IMR-90 (cell line): ENCODE results near the gene OSBPL2. TPM values are rescaled to one million over a fixed set of nuclear protein-coding genes. Genes with fewer than 3 reads are reported as not detected.

Source experiments
- ATAC-seq: fragments of 200-7000 bp; cut with Tn5 transposase; 2 replicates; pipeline ENCODE4 v1.9.1; 2020; ENCODE audit warnings: low read depth, mild to moderate bottlenecking, moderate library complexity
- BruUV-seq: library from RNA; stranded (reverse); fragments of 400-500 nt; replicated peaks from 2 replicates; lab custom pipeline; 2021; lab: Mats Ljungman, UMichigan
- CTCF ChIA-PET: fragments of 300-600 bp; formaldehyde crosslinking; extraction: SDS; loops from one replicate; lab custom pipeline; 2021; ENCODE audit warnings: antibody characterized with exemption; lab: Yijun Ruan, JAX
- POLR2A ChIA-PET: fragments of 300-600 bp; sonication (Branson Sonifier 250); formaldehyde crosslinking; loops from one replicate; lab custom pipeline; 2022; ENCODE audit warnings: antibody characterized with exemption; ENCODE audit not compliant: unreplicated experiment; lab: Charles Lee
- DNase-seq: peaks from one replicate; pipeline ENCODE4 v3.0.0; 2013
- H2AFZ ChIP-seq: replicated peaks from 2 replicates; pipeline ENCODE3; 2013; ENCODE audit warnings: low read length, mild to moderate bottlenecking; ENCODE audit not compliant: poor library complexity
- H2AK5ac ChIP-seq: 2 replicates; pipeline ENCODE4 v1.6.1; 2013; ENCODE audit warnings: low read depth, low read length, inconsistent platforms
- H2AK9ac ChIP-seq: replicated peaks from 2 replicates; pipeline ENCODE3; 2013; ENCODE audit warnings: mild to moderate bottlenecking, low read depth, low read length, moderate library complexity; ENCODE audit not compliant: poor library complexity
- H2BK120ac ChIP-seq: 2 replicates; pipeline ENCODE4 v1.6.1; 2013; ENCODE audit warnings: low read depth, low read length, inconsistent platforms
- H2BK15ac ChIP-seq: 3 replicates; pipeline ENCODE4 v1.6.1; 2013; ENCODE audit warnings: low read depth, low read length, inconsistent platforms
- H2BK20ac ChIP-seq: 2 replicates; pipeline ENCODE4 v1.6.1; 2013; ENCODE audit warnings: low read depth, mild to moderate bottlenecking, inconsistent platforms, low read length, moderate library complexity
- H2BK5ac ChIP-seq: 2 replicates; pipeline ENCODE4 v1.6.1; 2013; ENCODE audit warnings: mild to moderate bottlenecking, low read depth, low read length, inconsistent platforms; ENCODE audit not compliant: poor library complexity, severe bottlenecking
- H3K14ac ChIP-seq: replicated peaks from 2 replicates; pipeline ENCODE4 v1.6.1; 2013; ENCODE audit warnings: low read depth, low read length, inconsistent platforms
- H3K18ac ChIP-seq: 2 replicates; pipeline ENCODE4 v1.6.1; 2013; ENCODE audit warnings: low read depth, low read length, control low read depth
- H3K23ac ChIP-seq: 2 replicates; pipeline ENCODE4 v1.6.1; 2013; ENCODE audit warnings: low read depth, low read length, inconsistent platforms
- H3K27ac ChIP-seq: 2 replicates; pipeline ENCODE4 v1.5.1; 2013; ENCODE audit warnings: mild to moderate bottlenecking, control low read depth, low read length; ENCODE audit not compliant: insufficient read depth
- H3K27me3 ChIP-seq: 2 replicates; pipeline ENCODE4 v1.6.1; 2013; ENCODE audit warnings: low read length; ENCODE audit not compliant: control insufficient read depth, insufficient read depth
- H3K36me3 ChIP-seq: 2 replicates; pipeline ENCODE4 v1.6.1; 2013; ENCODE audit warnings: low read length, mixed read lengths; ENCODE audit not compliant: control insufficient read depth, insufficient read depth
- H3K4ac ChIP-seq: 2 replicates; pipeline ENCODE4 v1.6.1; 2013; ENCODE audit warnings: low read depth, low read length, inconsistent platforms
- H3K4me1 ChIP-seq: 2 replicates; pipeline ENCODE4 v1.6.1; 2013; ENCODE audit warnings: low read length, mixed read lengths; ENCODE audit not compliant: control insufficient read depth, insufficient read depth
- H3K4me2 ChIP-seq: 2 replicates; pipeline ENCODE4 v1.6.1; 2013; ENCODE audit warnings: low read depth, mild to moderate bottlenecking, control low read depth, low read length, moderate library complexity
- H3K4me3 ChIP-seq: 2 replicates; pipeline ENCODE4 v1.5.1; 2013; ENCODE audit warnings: low read depth, mild to moderate bottlenecking, control low read depth, low read length, moderate library complexity; ENCODE audit not compliant: insufficient read depth
- H3K56ac ChIP-seq: 2 replicates; pipeline ENCODE4 v1.6.1; 2013; ENCODE audit warnings: low read length, inconsistent platforms; ENCODE audit not compliant: insufficient read depth; ENCODE audit errors: extremely low read depth
- H3K79me1 ChIP-seq, 2 experiments: 2 replicates each; pipeline ENCODE4 v1.6.1; 2013; ENCODE audit warnings: low read length in 2 of 2, inconsistent platforms in 1 of 2, low read depth in 1 of 2
- H3K9ac ChIP-seq: 2 replicates; pipeline ENCODE4 v1.6.1; 2013; ENCODE audit warnings: low read depth, low read length, control low read depth
- H3K9me1 ChIP-seq: 2 replicates; pipeline ENCODE4 v1.6.1; 2013; ENCODE audit warnings: low read length, inconsistent platforms; ENCODE audit not compliant: insufficient read depth
- H3K9me3 ChIP-seq: 2 replicates; pipeline ENCODE4 v1.6.1; 2013; ENCODE audit warnings: low read length; ENCODE audit not compliant: control insufficient read depth, insufficient read depth
- H4K20me1 ChIP-seq: 2 replicates; pipeline ENCODE4 v1.6.1; 2013; ENCODE audit warnings: low read length, inconsistent platforms; ENCODE audit not compliant: insufficient read depth
- H4K5ac ChIP-seq: 2 replicates; pipeline ENCODE4 v1.6.1; 2013; ENCODE audit warnings: mild to moderate bottlenecking, low read depth, low read length, control low read depth
- H4K8ac ChIP-seq, 2 experiments: 2 replicates each; pipeline ENCODE4 v1.6.1; 2013; ENCODE audit warnings: low read depth in 2 of 2, low read length in 2 of 2, control low read depth in 1 of 2, inconsistent platforms in 1 of 2
- H4K91ac ChIP-seq: 2 replicates; pipeline ENCODE4 v1.6.1; 2013; ENCODE audit warnings: low read depth, low read length, inconsistent platforms; ENCODE audit not compliant: insufficient read depth
- BHLHE40 ChIP-seq: fragments of 150-350 bp; IDR thresholded peaks from 2 replicates; pipeline ENCODE4 v1.6.1; 2016; ENCODE audit warnings: mild to moderate bottlenecking, low read depth, low read length
- CHD1 ChIP-seq: IDR thresholded peaks from 2 replicates; pipeline ENCODE4 v1.6.1; 2012; ENCODE audit warnings: low read depth, low read length, improper control_type of control experiment
- CTCF ChIP-seq: conservative IDR thresholded peaks from 2 replicates; pipeline ENCODE4 v1.5.1; 2012; ENCODE audit warnings: mild to moderate bottlenecking, low read depth, low read length, improper control_type of control experiment
- ELK1 ChIP-seq: fragments of 150-350 bp; IDR thresholded peaks from 2 replicates; pipeline ENCODE4 v1.6.1; 2016; ENCODE audit warnings: low read depth, mild to moderate bottlenecking, low read length, moderate library complexity, borderline replicate concordance
- FOS ChIP-seq: fragments of 150-350 bp; IDR thresholded peaks from 2 replicates; pipeline ENCODE4 v1.6.1; 2016; ENCODE audit warnings: low read depth, low read length
- MAFK ChIP-seq: IDR thresholded peaks from 2 replicates; pipeline ENCODE4 v1.6.1; 2012; ENCODE audit warnings: low read depth, low read length, improper control_type of control experiment
- MAZ ChIP-seq: IDR thresholded peaks from 2 replicates; pipeline ENCODE4 v1.6.1; 2012; ENCODE audit warnings: low read depth, mild to moderate bottlenecking, low read length, improper control_type of control experiment, moderate library complexity, borderline replicate concordance
- MXI1 ChIP-seq: IDR thresholded peaks from 2 replicates; pipeline ENCODE4 v1.6.1; 2012; ENCODE audit warnings: low read depth, mild to moderate bottlenecking, low read length, moderate library complexity, borderline replicate concordance
- POLR2A ChIP-seq: IDR thresholded peaks from 2 replicates; pipeline ENCODE4 v1.6.1; 2012; ENCODE audit warnings: mild to moderate bottlenecking, low read depth, low read length
- RAD21 ChIP-seq: IDR thresholded peaks from 2 replicates; pipeline ENCODE4 v1.6.1; 2012; ENCODE audit warnings: low read length, improper control_type of control experiment
- RCOR1 ChIP-seq: IDR thresholded peaks from 2 replicates; pipeline ENCODE4 v1.6.1; 2012; ENCODE audit warnings: mild to moderate bottlenecking, low read length, improper control_type of control experiment; ENCODE audit not compliant: insufficient replicate concordance
- RFX5 ChIP-seq: IDR thresholded peaks from 2 replicates; pipeline ENCODE4 v1.8.0; 2012; ENCODE audit warnings: low read depth, mild to moderate bottlenecking, low read length, moderate library complexity
- SMC3 ChIP-seq: fragments of 150-350 bp; IDR thresholded peaks from 2 replicates; pipeline ENCODE4 v1.6.1; 2016; ENCODE audit warnings: low read depth, mild to moderate bottlenecking, antibody characterized with exemption, low read length, moderate library complexity
- USF2 ChIP-seq: fragments of 150-350 bp; IDR thresholded peaks from 2 replicates; pipeline ENCODE4 v1.6.1; 2017; ENCODE audit warnings: mild to moderate bottlenecking, antibody characterized with exemption, low read length, low read depth
- WGBS, 2 experiments: methylation state at CpG; one replicate each; pipeline versions ENCODE4 v1.1.5 to v1.1.7; 2013; ENCODE audit warnings: missing lambda C conversion rate in 2 of 2; ENCODE audit not compliant: insufficient read length in 1 of 2; ENCODE audit errors: extremely low coverage in 2 of 2; 5-methylcytosine and 5-hydroxymethylcytosine counted together
- dilution Hi-C: fragments of 300-500 bp; cut with HindIII; formaldehyde crosslinking; loops from one replicate; pipeline ENCODE4 v1.14.3; 2018; ENCODE audit warnings: low sequenced_read_pairs; ENCODE audit not compliant: unreplicated experiment
- in situ Hi-C: fragments of 300-500 bp; cut with MboI; formaldehyde crosslinking; loops from 3 replicates; pipeline ENCODE4 v1.14.3; 2019; ENCODE audit warnings: low sequenced_read_pairs, inconsistent platforms, mixed read lengths
- intact Hi-C: fragments of 100-400 bp; cut with micrococcal nuclease; formaldehyde crosslinking; loops from 2 replicates; pipeline ENCODE4 v1.10.0; 2022
- polyA plus RNA-seq, 3 experiments: library from polyadenylated mRNA; depleted of rRNA; stranded (reverse); fragments of >200 nt; gene quantifications; 2 replicates each; pipeline ENCODE4 v1.2.3, GENCODE V29; 2012; ENCODE audit warnings: low replicate concordance in 1 of 3
- total RNA-seq: library from RNA; depleted of rRNA; stranded (reverse); fragments of >200 nt; gene quantifications from 2 replicates; pipeline ENCODE4 v1.2.3, GENCODE V29; 2012

The OSBPL2 gene
- total and polyA plus RNA-seq, 2 of the 4 experiments (the other 2 are of a cell fraction), result 19.3 to 27.6 TPM

- no peak overlapping the region for H4K91ac ChIP-seq
- ChIA-PET POLR2A (no interaction called here), CTCF (interaction anchor here (1.0 kb wide), 1 partner anchor 9 kb away, joined by 3 read pairs; no protein-coding TSS in a partner anchor)
- no peak overlapping the region for H3K4ac ChIP-seq
- H4K20me1 ChIP-seq, result no peaks in the 10 kb centered on the region; the same call in 1 of the 2 replicates
- H2AFZ ChIP-seq, result no peak overlapping the region
- H3K23ac ChIP-seq, result no peak overlapping the region
- no peak overlapping the region for H2BK120ac ChIP-seq
- H2AK5ac ChIP-seq, result no peak overlapping the region
- H3K4me3 ChIP-seq, result no peak overlapping the region
- H3K18ac ChIP-seq, result no peak overlapping the region
- no peak overlapping the region for H2AK9ac ChIP-seq
- in situ Hi-C loops (loop anchor here (25.0 kb wide), 1 partner anchor 328 kb away; no protein-coding TSS in a partner anchor), intact Hi-C loops (no loop called here), dilution Hi-C loops (loop anchor here (25.0 kb wide), 1 partner anchor 103 kb away; the partner anchor contains the start of gene RPS21)
- peaks cover 65% of the 10 kb centered on the region for H3K36me3 ChIP-seq
- no peak overlapping the region for H2BK20ac ChIP-seq
- DNase-seq (no peak), ATAC-seq (no peak)
- no peak overlapping the region for H3K56ac ChIP-seq
- H3K9me3 ChIP-seq, result no peaks in the 10 kb centered on the region
- H3K79me1 ChIP-seq, result no peaks in the 10 kb centered on the region; a peak in 1 of 4 replicates
- no peak overlapping the region for H2BK15ac ChIP-seq
- H3K14ac ChIP-seq, result no peak overlapping the region
- BruUV-seq, result no TSS peak
- H4K5ac ChIP-seq, result no peak overlapping the region
- H3K4me2 ChIP-seq, result no peak overlapping the region
- no peak overlapping the region for H3K27ac ChIP-seq
- no peak overlapping the region for H4K8ac ChIP-seq
- no peaks in the 10 kb centered on the region for H3K4me1 ChIP-seq
- whole genome bisulfite sequencing, 2 experiments, result 81% methylated on average over 4 of the region's 6 CpGs; no CpG with 5 or more reads in 1 of the 2 experiments
- no peak overlapping the region for H2BK5ac ChIP-seq
- no peaks in the 10 kb centered on the region; the same call in 1 of the 2 replicates for H3K9me1 ChIP-seq
- TF ChIP-seq CTCF (no peak), RCOR1 (no peak), BHLHE40 (no peak), USF2 (no peak), ELK1 (no peak), SMC3 (no peak), MXI1 (no peak), CHD1 (no peak), POLR2A (no peak), FOS (no peak), RFX5 (no peak), MAFK (no peak), RAD21 (no peak), MAZ (no peak)
- H3K27me3 ChIP-seq, result no peaks in the 10 kb centered on the region
- H3K9ac ChIP-seq, result no peak overlapping the region
Observed at GRCh38 chr20:62284448-62284847, 46.1 kb downstream of the OSBPL2 start.
